ENCODE results near the gene ASTN2.

DNA sequence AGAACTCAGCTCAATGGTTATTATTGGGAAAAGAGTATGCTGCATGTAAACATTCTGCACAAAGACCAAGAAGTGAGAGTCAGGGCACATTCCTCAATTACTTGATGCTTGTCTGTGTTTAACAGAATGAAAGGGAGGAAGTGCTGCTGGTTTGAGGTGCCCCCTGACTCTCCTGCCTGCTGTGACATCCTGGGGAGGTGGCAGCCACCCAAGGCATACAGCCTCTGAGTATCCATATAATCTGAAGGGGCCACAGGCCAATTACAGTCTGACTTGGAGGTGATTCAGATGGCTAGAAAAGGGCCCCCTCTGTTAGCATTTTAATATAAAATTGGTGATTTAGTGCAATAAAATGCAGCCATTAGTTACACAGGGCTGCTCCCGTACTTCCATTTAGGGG is 313.8 kb downstream of the ASTN2 start:
- TF ChIP-seq, protein P1, sequence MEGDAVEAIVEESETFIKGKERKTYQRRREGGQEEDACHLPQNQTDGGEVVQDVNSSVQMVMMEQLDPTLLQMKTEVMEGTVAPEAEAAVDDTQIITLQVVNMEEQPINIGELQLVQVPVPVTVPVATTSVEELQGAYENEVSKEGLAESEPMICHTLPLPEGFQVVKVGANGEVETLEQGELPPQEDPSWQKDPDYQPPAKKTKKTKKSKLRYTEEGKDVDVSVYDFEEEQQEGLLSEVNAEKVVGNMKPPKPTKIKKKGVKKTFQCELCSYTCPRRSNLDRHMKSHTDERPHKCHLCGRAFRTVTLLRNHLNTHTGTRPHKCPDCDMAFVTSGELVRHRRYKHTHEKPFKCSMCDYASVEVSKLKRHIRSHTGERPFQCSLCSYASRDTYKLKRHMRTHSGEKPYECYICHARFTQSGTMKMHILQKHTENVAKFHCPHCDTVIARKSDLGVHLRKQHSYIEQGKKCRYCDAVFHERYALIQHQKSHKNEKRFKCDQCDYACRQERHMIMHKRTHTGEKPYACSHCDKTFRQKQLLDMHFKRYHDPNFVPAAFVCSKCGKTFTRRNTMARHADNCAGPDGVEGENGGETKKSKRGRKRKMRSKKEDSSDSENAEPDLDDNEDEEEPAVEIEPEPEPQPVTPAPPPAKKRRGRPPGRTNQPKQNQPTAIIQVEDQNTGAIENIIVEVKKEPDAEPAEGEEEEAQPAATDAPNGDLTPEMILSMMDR (IDR thresholded peaks at IDR 0.05; ENCODE audit: extremely low read depth in 1 of 2, insufficient read depth in 1 of 2, low read depth in 1 of 2, low read length in 2 of 2) = no peak
- TF ChIP-seq JUN (IDR thresholded peaks at IDR 0.05; ENCODE audit: borderline replicate concordance, insufficient read depth, insufficient read length, low read depth) (no peak), POLR2AphosphoS5 (IDR thresholded peaks at IDR 0.05; ENCODE audit: insufficient read depth, low read depth, low read length) (no peak), FOS (IDR thresholded peaks at IDR 0.05; ENCODE audit: borderline replicate concordance, insufficient read depth, low read length) (no peak), POLR2A (IDR thresholded peaks at IDR 0.05; ENCODE audit: low read depth, low read length) (no peak), EZH2 (IDR thresholded peaks at IDR 0.05; ENCODE audit: borderline replicate concordance, low read depth, low read length, severe bottlenecking) (no peak), MYC (IDR thresholded peaks at IDR 0.05; ENCODE audit: low read depth, low read length) (no peak), GATA2 (IDR thresholded peaks at IDR 0.05; ENCODE audit: insufficient read depth, insufficient read length, low read depth, low read length) (no peak)
- TF ChIP-seq, protein P2, sequence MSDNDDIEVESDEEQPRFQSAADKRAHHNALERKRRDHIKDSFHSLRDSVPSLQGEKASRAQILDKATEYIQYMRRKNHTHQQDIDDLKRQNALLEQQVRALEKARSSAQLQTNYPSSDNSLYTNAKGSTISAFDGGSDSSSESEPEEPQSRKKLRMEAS (IDR thresholded peaks at IDR 0.05; ENCODE audit: insufficient read depth, insufficient read length) = no peak

Measured in endothelial cell of umbilical vein (primary cell).